ENCODE measurements around the gene HES1. TPM values are rescaled to one million over a fixed set of nuclear protein-coding genes. Genes with fewer than 3 reads are reported as not detected.

The HES1 gene
- total and polyA plus RNA-seq, 7 experiments from 2014 or later, result 3.9 to 4.2 (median 4.2) TPM; not detected in 4

- POLR2A ChIA-PET, result no interaction called here
- H3K4me1 ChIP-seq (ENCODE audit: control insufficient read depth in 2 of 2, insufficient read depth in 2 of 2, low read length in 2 of 2), result no peaks in the 10 kb centered on the region
- no peak for ATAC-seq
These were observed 17.0 kb upstream of the HES1 start for GRCh38 chr3:194118920-194119319.

GRCh38 chr3:194119831-194120590, 15.9 kb upstream of the HES1 start:
- no peak overlapping the region for H3K27ac ChIP-seq (ENCODE audit: low read depth, low read length)
- no peaks in the 10 kb centered on the region for H3K4me1 ChIP-seq (ENCODE audit: control insufficient read depth in 2 of 2, insufficient read depth in 2 of 2, low read length in 2 of 2)
- no peak overlapping the region for H3K4me3 ChIP-seq (ENCODE audit: low read length)
- ChIA-PET POLR2A (no interaction called here), CTCF (no interaction called here)
- peaks cover 0 to 4% (median 0%) of the 10 kb centered on the region in 7 donors for H3K4me1 Mint-ChIP-seq
- no peaks in the 10 kb centered on the region for H3K36me3 Mint-ChIP-seq
- no peak overlapping the region for H3K4me3 Mint-ChIP-seq
- no peaks in the 10 kb centered on the region for H3K9me3 Mint-ChIP-seq
- intact Hi-C loops (cut with micrococcal nuclease), result no loop called here
- no peak overlapping the region for H3K27ac Mint-ChIP-seq
- H3K9me3 ChIP-seq (ENCODE audit: control insufficient read depth in 2 of 3, low read length in 3 of 3), result no peaks in the 10 kb centered on the region
- H3K27me3 Mint-ChIP-seq, result peaks cover 0 to 68% (median 5%) of the 10 kb centered on the region in 5 donors
- ATAC-seq, result no peak
- DNase-seq, result no peak
- no peaks in the 10 kb centered on the region for H3K36me3 ChIP-seq (ENCODE audit: control insufficient read depth in 2 of 3, insufficient read depth in 3 of 3, low read length in 3 of 3)
- no peaks in the 10 kb centered on the region for H3K27me3 ChIP-seq (ENCODE audit: control insufficient read depth in 2 of 2, insufficient read depth in 2 of 2, low read length in 2 of 2)

More at GRCh38 chr3:194118920-194119319, 17.0 kb upstream of the HES1 start:
- H3K9me3 Mint-ChIP-seq, result no peaks in the 10 kb centered on the region
- Histone ChIP-seq H3K9me3 (ENCODE audit: control insufficient read depth in 2 of 3, low read length in 3 of 3) (no peaks in the 10 kb centered on the region), H3K36me3 (ENCODE audit: control insufficient read depth in 2 of 3, insufficient read depth in 3 of 3, low read length in 3 of 3) (no peaks in the 10 kb centered on the region), H3K27me3 (ENCODE audit: control insufficient read depth in 2 of 2, insufficient read depth in 2 of 2, low read length in 2 of 2) (no peaks in the 10 kb centered on the region), H3K4me3 (ENCODE audit: low read length) (no peak overlapping the region), H3K27ac (ENCODE audit: low read depth, low read length) (no peak overlapping the region)
- H3K27me3 Mint-ChIP-seq, result peaks cover 0 to 64% (median 5%) of the 10 kb centered on the region in 5 donors
- H3K27ac Mint-ChIP-seq, result peak overlapping the region in 1 of 9 donors; percentile 39
- H3K36me3 Mint-ChIP-seq, result no peaks in the 10 kb centered on the region
- DNase-seq, result no peak
- CTCF ChIA-PET, result no interaction called here
- H3K4me3 Mint-ChIP-seq, result no peak overlapping the region
- intact Hi-C loops (cut with micrococcal nuclease), result no loop called here
- H3K4me1 Mint-ChIP-seq, result peaks cover 0 to 6% (median 0%) of the 10 kb centered on the region in 7 donors

GRCh38 chr3:194120789-194121770, 14.9 kb upstream of the HES1 start:
- Mint-ChIP-seq H3K4me1 (peaks cover 0 to 4% (median 0%) of the 10 kb centered on the region in 7 donors), H3K27ac (peak overlapping the region in 1 of 9 donors; percentile 50), H3K4me3 (no peak overlapping the region), H3K27me3 (peaks cover 0 to 77% (median 5%) of the 10 kb centered on the region in 5 donors), H3K9me3 (no peaks in the 10 kb centered on the region), H3K36me3 (no peaks in the 10 kb centered on the region)
- intact Hi-C loops (cut with micrococcal nuclease), result no loop called here
- H3K4me3 ChIP-seq (ENCODE audit: low read length), result no peak overlapping the region
- ATAC-seq, result peak; percentile 65
- H3K27ac ChIP-seq (ENCODE audit: low read depth, low read length), result no peak overlapping the region
- POLR2A ChIA-PET, result no interaction called here
- CTCF ChIA-PET, result no interaction called here
- H3K4me1 ChIP-seq (ENCODE audit: control insufficient read depth in 2 of 2, insufficient read depth in 2 of 2, low read length in 2 of 2), result no peaks in the 10 kb centered on the region
- no peak for DNase-seq
- no peaks in the 10 kb centered on the region for H3K27me3 ChIP-seq (ENCODE audit: control insufficient read depth in 2 of 2, insufficient read depth in 2 of 2, low read length in 2 of 2)
- no peaks in the 10 kb centered on the region for H3K36me3 ChIP-seq (ENCODE audit: control insufficient read depth in 2 of 3, insufficient read depth in 3 of 3, low read length in 3 of 3)
- no peaks in the 10 kb centered on the region for H3K9me3 ChIP-seq (ENCODE audit: control insufficient read depth in 2 of 3, low read length in 3 of 3)

GRCh38 chr3:194121891-194122631, 13.9 kb upstream of the HES1 start:
- ATAC-seq (no peak), DNase-seq (no peak)
- Histone ChIP-seq H3K9me3 (ENCODE audit: control insufficient read depth in 2 of 3, low read length in 3 of 3) (no peaks in the 10 kb centered on the region), H3K4me1 (ENCODE audit: control insufficient read depth in 2 of 2, insufficient read depth in 2 of 2, low read length in 2 of 2) (no peaks in the 10 kb centered on the region), H3K36me3 (ENCODE audit: control insufficient read depth in 2 of 3, insufficient read depth in 3 of 3, low read length in 3 of 3) (no peaks in the 10 kb centered on the region), H3K4me3 (ENCODE audit: low read length) (no peak overlapping the region), H3K27me3 (ENCODE audit: control insufficient read depth in 2 of 2, insufficient read depth in 2 of 2, low read length in 2 of 2) (no peaks in the 10 kb centered on the region), H3K27ac (ENCODE audit: low read depth, low read length) (no peak overlapping the region)
- ChIA-PET CTCF (no interaction called here), POLR2A (no interaction called here)
- H3K4me1 Mint-ChIP-seq, result peaks cover 0 to 4% (median 0%) of the 10 kb centered on the region in 7 donors
- H3K27ac Mint-ChIP-seq, result no peak overlapping the region
- peaks cover 3 to 80% (median 8%) of the 10 kb centered on the region in 5 donors for H3K27me3 Mint-ChIP-seq
- H3K9me3 Mint-ChIP-seq, result no peaks in the 10 kb centered on the region
- H3K4me3 Mint-ChIP-seq, result no peak overlapping the region
- no peaks in the 10 kb centered on the region for H3K36me3 Mint-ChIP-seq
- intact Hi-C loops (cut with micrococcal nuclease), result no loop called here

GRCh38 chr3:194123726-194124125, 12.2 kb upstream of the HES1 start:
- ATAC-seq, result no peak
- no peaks in the 10 kb centered on the region for H3K36me3 ChIP-seq (ENCODE audit: control insufficient read depth in 2 of 3, insufficient read depth in 3 of 3, low read length in 3 of 3)

GRCh38 chr3:194124193-194124592, 11.8 kb upstream of the HES1 start:
- Mint-ChIP-seq H3K36me3 (no peaks in the 10 kb centered on the region), H3K4me1 (peaks cover 0 to 4% (median 0%) of the 10 kb centered on the region in 7 donors), H3K4me3 (no peak overlapping the region), H3K9me3 (no peaks in the 10 kb centered on the region), H3K27ac (no peak overlapping the region), H3K27me3 (peaks cover 6 to 80% (median 20%) of the 10 kb centered on the region in 5 donors)
- Histone ChIP-seq H3K27ac (ENCODE audit: low read depth, low read length) (no peak overlapping the region), H3K9me3 (ENCODE audit: control insufficient read depth in 2 of 3, low read length in 3 of 3) (no peaks in the 10 kb centered on the region), H3K36me3 (ENCODE audit: control insufficient read depth in 2 of 3, insufficient read depth in 3 of 3, low read length in 3 of 3) (no peaks in the 10 kb centered on the region), H3K27me3 (ENCODE audit: control insufficient read depth in 2 of 2, insufficient read depth in 2 of 2, low read length in 2 of 2) (no peaks in the 10 kb centered on the region), H3K4me1 (ENCODE audit: control insufficient read depth in 2 of 2, insufficient read depth in 2 of 2, low read length in 2 of 2) (no peaks in the 10 kb centered on the region), H3K4me3 (ENCODE audit: low read length) (no peak overlapping the region)
- ATAC-seq, result no peak
- ChIA-PET CTCF (no interaction called here), POLR2A (no interaction called here)
- DNase-seq, result no peak
- intact Hi-C loops (cut with micrococcal nuclease), result no loop called here

More at GRCh38 chr3:194123726-194124125, 12.2 kb upstream of the HES1 start:
- Mint-ChIP-seq H3K9me3 (no peaks in the 10 kb centered on the region), H3K27me3 (peaks cover 6 to 85% (median 20%) of the 10 kb centered on the region in 5 donors), H3K36me3 (no peaks in the 10 kb centered on the region), H3K4me3 (no peak overlapping the region), H3K4me1 (peaks cover 0 to 4% (median 0%) of the 10 kb centered on the region in 7 donors), H3K27ac (no peak overlapping the region)
- H3K27ac ChIP-seq (ENCODE audit: low read depth, low read length), result no peak overlapping the region
- ChIA-PET POLR2A (no interaction called here), CTCF (no interaction called here)
- no peak overlapping the region for H3K4me3 ChIP-seq (ENCODE audit: low read length)
- no peaks in the 10 kb centered on the region for H3K27me3 ChIP-seq (ENCODE audit: control insufficient read depth in 2 of 2, insufficient read depth in 2 of 2, low read length in 2 of 2)
- no peak for DNase-seq
- no peaks in the 10 kb centered on the region for H3K4me1 ChIP-seq (ENCODE audit: control insufficient read depth in 2 of 2, insufficient read depth in 2 of 2, low read length in 2 of 2)
- H3K9me3 ChIP-seq (ENCODE audit: control insufficient read depth in 2 of 3, low read length in 3 of 3), result no peaks in the 10 kb centered on the region
- intact Hi-C loops (cut with micrococcal nuclease), result no loop called here
